HG03097 (cell line): ENCODE data around the gene SIM2.

Source experiments
- ATAC-seq: cut with Tn5 transposase; IDR thresholded peaks from one replicate; pipeline ENCODE4 v1.9.1; 2021; ENCODE audit not compliant: unreplicated experiment, low FRiP score

The SIM2 gene

GRCh38 chr21:36699546-36700294 is 805 bp downstream of the SIM2 start:
- no peak for ATAC-seq

- ATAC-seq, result no peak
Measured at GRCh38 chr21:36700295-36700970, 1.5 kb downstream of the SIM2 start.

- ATAC-seq, result no peak
Measured at GRCh38 chr21:36700971-36701755, 2.2 kb downstream of the SIM2 start.

GRCh38 chr21:36701756-36702621 is 3.1 kb downstream of the SIM2 start:
- ATAC-seq, result no peak

- no peak for ATAC-seq
Measured at GRCh38 chr21:36702622-36702968, 3.7 kb downstream of the SIM2 start.

- ATAC-seq, result no peak
Measured at GRCh38 chr21:36703123-36703522, 4.2 kb downstream of the SIM2 start.

GRCh38 chr21:36703626-36704280 is 4.8 kb downstream of the SIM2 start:
- ATAC-seq, result no peak

- no peak for ATAC-seq
Measured at GRCh38 chr21:36704281-36704957, 5.5 kb downstream of the SIM2 start.

GRCh38 chr21:36704958-36705678 is 6.2 kb downstream of the SIM2 start:
- ATAC-seq, result no peak

GRCh38 chr21:36705679-36706481 is 7.0 kb downstream of the SIM2 start:
- ATAC-seq, result no peak

GRCh38 chr21:36706482-36706852 is 7.6 kb downstream of the SIM2 start:
- no peak for ATAC-seq

- ATAC-seq, result no peak
Measured at GRCh38 chr21:36706951-36707762, 8.2 kb downstream of the SIM2 start.

- ATAC-seq, result no peak
Measured at GRCh38 chr21:36707763-36708285, 8.9 kb downstream of the SIM2 start.

- ATAC-seq, result no peak
Measured at GRCh38 chr21:36708286-36709029, 9.5 kb downstream of the SIM2 start.

- no peak for ATAC-seq
Measured at GRCh38 chr21:36709030-36709867, 10.3 kb downstream of the SIM2 start.
